ENCODE measurements around the gene PLA2G12B. TPM values are rescaled to one million over a fixed set of nuclear protein-coding genes. Genes with fewer than 3 reads are reported as not detected.

PLA2G12B gene, protein sequence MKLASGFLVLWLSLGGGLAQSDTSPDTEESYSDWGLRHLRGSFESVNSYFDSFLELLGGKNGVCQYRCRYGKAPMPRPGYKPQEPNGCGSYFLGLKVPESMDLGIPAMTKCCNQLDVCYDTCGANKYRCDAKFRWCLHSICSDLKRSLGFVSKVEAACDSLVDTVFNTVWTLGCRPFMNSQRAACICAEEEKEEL
- not detected in 5 replicates for total RNA-seq (2022; extraction: Qiagen RNA extraction; ENCODE audit: low read depth)

GRCh38 chr10:72954596-72955554, at the start of gene PLA2G12B:
PLA2G12B (minus strand) TSS chr10:72954806; CDS start chr10:72954685, 121 bp downstream.

GRCh38 chr10:72893136-72893798, 61.3 kb downstream of the PLA2G12B start, which contains the start of gene OIT3:
OIT3 (plus strand) TSS chr10:72893739; CDS start chr10:72893799, 60 bp downstream.

Other genes starting within 250 kb of the PLA2G12B start
- gene OIT3, start 61.1 kb downstream of the PLA2G12B start, total RNA-seq (2022; extraction: Qiagen RNA extraction; ENCODE audit: low read depth) = 0.16 TPM in 1 of 5 replicates, not detected in the others
- gene P4HA1, start 142.1 kb upstream of the PLA2G12B start, total RNA-seq (2022; extraction: Qiagen RNA extraction; ENCODE audit: low read depth) = 17.0 to 34.0 TPM (median 23.7 TPM) in 5 replicates
- 2.4 to 4.2 TPM (median 2.7 TPM) in 5 replicates for gene NUDT13, start 155.6 kb upstream of the PLA2G12B start, total RNA-seq (2022; extraction: Qiagen RNA extraction; ENCODE audit: low read depth)
- gene ECD, start 213.2 kb upstream of the PLA2G12B start, total RNA-seq (2022; extraction: Qiagen RNA extraction; ENCODE audit: low read depth) = 24.2 to 33.2 TPM (median 26.3 TPM) in 5 replicates
- 6.5 to 8.3 TPM (median 7.1 TPM) in 5 replicates for gene FAM149B1, start 213.3 kb upstream of the PLA2G12B start, total RNA-seq (2022; extraction: Qiagen RNA extraction; ENCODE audit: low read depth)

Measured in A549 treated with ZK216348 at 1 μM for 4 hours (cell line).